Right lobe of liver (tissue), 6 donors: ENCODE data around the gene LAIR1. TPM values are rescaled to one million over a fixed set of nuclear protein-coding genes. Genes with fewer than 3 reads are reported as not detected.
"Not testable (repeated sequence)": the region's sequence is repeated elsewhere in the genome, so short reads cannot be mapped to it uniquely, and the experiment has no call there.

ENCODE experiments used
- ATAC-seq, 4 donors: fragments of 200-7000 bp; cut with Tn5 transposase; one replicate each; pipeline ENCODE4 v1.9.1; 2020; ENCODE audit warnings: mild to moderate bottlenecking in 4 of 4, moderate library complexity in 4 of 4
- DNase-seq, 3 donors: peaks; one replicate each; pipeline ENCODE4 v3.0.0-alpha.2; 2020
- H3K27ac ChIP-seq, 3 donors: fragments of 200-600 bp; one replicate each; pipeline ENCODE4 v1.8.0; 2022
- H3K27me3 ChIP-seq, 2 donors: fragments of 200-600 bp; one replicate each; pipeline ENCODE4 v1.8.0; 2022
- H3K36me3 ChIP-seq, 4 donors: fragments of 200-600 bp; sonication (generic) in 1 of 4; one replicate each; pipeline versions ENCODE4 v1.5.1 to v1.8.0; 2017 to 2022; ENCODE audit warnings: control low read depth in 1 of 4
- H3K4me1 ChIP-seq, 4 donors: fragments of 200-600 bp; sonication (generic) in 1 of 4; one replicate each; pipeline versions ENCODE4 v1.5.1 to v1.8.0; 2017 to 2022; ENCODE audit warnings: control low read depth in 1 of 4
- H3K4me3 ChIP-seq, 3 donors: fragments of 200-600 bp; one replicate each; pipeline ENCODE4 v1.8.0; 2022
- H3K9me3 ChIP-seq, 4 donors: fragments of 200-600 bp; sonication (generic) in 1 of 4; one replicate each; pipeline versions ENCODE4 v1.5.1 to v1.8.0; 2017 to 2022; ENCODE audit warnings: control low read depth in 1 of 4
- POLR2A ChIP-seq: fragments of 450-650 bp; IDR thresholded peaks from one replicate; pipeline ENCODE4 v1.6.1; 2017; ENCODE audit warnings: antibody characterized with exemption, mild to moderate bottlenecking
- WGBS: methylation state at CpG from one replicate; pipeline ENCODE4 v1.1.6; 2018; ENCODE audit warnings: low coverage, low lambda C conversion rate; ENCODE audit not compliant: insufficient coverage; ENCODE audit errors: missing lambda C conversion rate; 5-methylcytosine and 5-hydroxymethylcytosine counted together
- intact Hi-C, 2 donors: fragments of 100-400 bp; cut with DNase I; formaldehyde crosslinking; loops; one replicate each; pipeline versions ENCODE4 v1.11.2 to v1.14.1; 2022
- total RNA-seq, 6 experiments: library from RNA; depleted of rRNA in 2 of 6; stranded (reverse); fragments of >200 nt in 2 of 6; fragmentation: NEBNext Ultra II Directional in 3 of 6; extraction: Animal tissue kit (Norgen Biotek cat#: 25700) in 3 of 6; gene quantifications; one replicate each; pipeline versions ENCODE4 v1.1.0 to v1.2.4, GENCODE V29; 2016 to 2023
- TF ChIP-seq, protein P1 (sequence below), 4 donors: fragments of 200-600 bp in 3 of 4; fragments of 450-650 bp in 1 of 4; IDR thresholded peaks; one replicate each; pipeline versions ENCODE4 v1.5.1 to v1.8.0; 2016 to 2022; ENCODE audit warnings: antibody characterized with exemption in 4 of 4, mild to moderate bottlenecking in 2 of 4
- donor health status: DM: no; HTN: yes; CAD: no.
- donor health status: DM: no; HTN: no; CAD: no.
- donor health status: DM: no; HTN: no; CAD: no.
- donor health status: DM: no; HTN: yes; CAD: no.
- donor health status: DM: no; HTN: yes; CAD: no.

Gene LAIR1
- total RNA-seq, 6 experiments from 2014 or later = 2.9 to 15.3 (median 4.9) TPM

DNA sequence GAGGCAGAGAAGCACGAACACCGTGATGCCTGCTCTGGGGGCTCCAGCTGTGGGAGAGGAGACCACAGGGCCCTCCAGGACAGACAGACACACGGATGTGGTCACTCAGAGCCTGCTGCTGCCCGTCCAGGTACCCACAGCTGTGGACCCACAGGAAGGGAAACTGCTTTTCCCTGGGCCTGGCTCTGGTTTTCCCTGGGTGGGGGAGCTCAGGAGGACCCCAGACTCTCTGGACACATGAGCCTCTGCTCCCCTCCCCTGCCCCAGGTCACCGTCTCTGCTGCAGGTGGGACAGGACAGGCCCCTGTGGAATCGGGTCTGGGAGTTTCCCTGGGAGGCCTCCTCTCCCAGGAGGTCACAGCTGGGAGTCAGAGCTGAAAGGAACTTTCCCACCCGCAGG is 33.1 kb downstream of the LAIR1 start:
- intact Hi-C loops = no loop called here
- Histone ChIP-seq H3K27ac (no peak overlapping the region), H3K36me3 (no peaks in the 10 kb centered on the region), H3K9me3 (no peaks in the 10 kb centered on the region), H3K4me3 (no peak overlapping the region), H3K27me3 (no peaks in the 10 kb centered on the region), H3K4me1 (no peaks in the 10 kb centered on the region)
- no peak for TF ChIP-seq POLR2A
- TF ChIP-seq, protein P1, sequence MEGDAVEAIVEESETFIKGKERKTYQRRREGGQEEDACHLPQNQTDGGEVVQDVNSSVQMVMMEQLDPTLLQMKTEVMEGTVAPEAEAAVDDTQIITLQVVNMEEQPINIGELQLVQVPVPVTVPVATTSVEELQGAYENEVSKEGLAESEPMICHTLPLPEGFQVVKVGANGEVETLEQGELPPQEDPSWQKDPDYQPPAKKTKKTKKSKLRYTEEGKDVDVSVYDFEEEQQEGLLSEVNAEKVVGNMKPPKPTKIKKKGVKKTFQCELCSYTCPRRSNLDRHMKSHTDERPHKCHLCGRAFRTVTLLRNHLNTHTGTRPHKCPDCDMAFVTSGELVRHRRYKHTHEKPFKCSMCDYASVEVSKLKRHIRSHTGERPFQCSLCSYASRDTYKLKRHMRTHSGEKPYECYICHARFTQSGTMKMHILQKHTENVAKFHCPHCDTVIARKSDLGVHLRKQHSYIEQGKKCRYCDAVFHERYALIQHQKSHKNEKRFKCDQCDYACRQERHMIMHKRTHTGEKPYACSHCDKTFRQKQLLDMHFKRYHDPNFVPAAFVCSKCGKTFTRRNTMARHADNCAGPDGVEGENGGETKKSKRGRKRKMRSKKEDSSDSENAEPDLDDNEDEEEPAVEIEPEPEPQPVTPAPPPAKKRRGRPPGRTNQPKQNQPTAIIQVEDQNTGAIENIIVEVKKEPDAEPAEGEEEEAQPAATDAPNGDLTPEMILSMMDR (IDR thresholded peaks at IDR 0.05) = no peak
- WGBS = 87% methylated on average over 3 of the region's 7 CpGs
- DNase-seq (no peak), ATAC-seq (no peak)

- Histone ChIP-seq H3K27me3 (no peaks in the 10 kb centered on the region), H3K4me1 (no peaks in the 10 kb centered on the region), H3K4me3 (no peak overlapping the region), H3K27ac (no peak overlapping the region), H3K9me3 (no peaks in the 10 kb centered on the region), H3K36me3 (no peaks in the 10 kb centered on the region)
- ATAC-seq (no peak), DNase-seq (peak in 1 of 3 donors; percentile 27)
- intact Hi-C loops = no loop called here
- WGBS = 56% methylated on average over 8 of the region's 14 CpGs
- no peak for TF ChIP-seq POLR2A
- TF ChIP-seq, protein P1 (IDR thresholded peaks at IDR 0.05) = no peak
Measured at GRCh38 chr19:54329476-54330165, 35.1 kb downstream of the LAIR1 start.

- DNase-seq = peak in 1 of 3 donors; percentile 10
- H3K36me3 ChIP-seq, H3K9me3 ChIP-seq, H3K4me1 ChIP-seq, H3K4me3 ChIP-seq, intact Hi-C loops, H3K27ac ChIP-seq, ATAC-seq, H3K27me3 ChIP-seq: not testable (repeated sequence)
- WGBS = 28% methylated on average over 3 of the region's 5 CpGs
Measured at GRCh38 chr19:54328781-54329180, 36.0 kb downstream of the LAIR1 start.

GRCh38 chr19:54325631-54326030 is 39.1 kb downstream of the LAIR1 start:
- no peak for DNase-seq
- TF ChIP-seq, protein P1 (IDR thresholded peaks at IDR 0.05) = no peak
- TF ChIP-seq POLR2A = no peak
- ATAC-seq = no peak
- no peak overlapping the region for H3K4me3 ChIP-seq
- no peaks in the 10 kb centered on the region for H3K36me3 ChIP-seq
- no peak overlapping the region for H3K27ac ChIP-seq
- WGBS = 50% methylated on average over 2 of the region's 5 CpGs
- no peaks in the 10 kb centered on the region for H3K9me3 ChIP-seq
- H3K27me3 ChIP-seq = no peaks in the 10 kb centered on the region
- no peaks in the 10 kb centered on the region for H3K4me1 ChIP-seq
- intact Hi-C loops = no loop called here

- no peak for TF ChIP-seq POLR2A
- TF ChIP-seq, protein P1 (IDR thresholded peaks at IDR 0.05) = peak; percentile 64 to 86 (median 73)
- Histone ChIP-seq H3K4me1 (no peaks in the 10 kb centered on the region), H3K9me3 (no peaks in the 10 kb centered on the region), H3K27ac (no peak overlapping the region), H3K4me3 (no peak overlapping the region), H3K27me3 (no peaks in the 10 kb centered on the region), H3K36me3 (no peaks in the 10 kb centered on the region)
- intact Hi-C loops = no loop called here
- ATAC-seq (peak; percentile 59 to 83 (median 62)), DNase-seq (peak in 1 of 3 donors; percentile 39)
- WGBS = 5% methylated on average over 4 of the region's 4 CpGs
Measured at GRCh38 chr19:54325194-54325621, 39.5 kb downstream of the LAIR1 start.
